Measurements from ENCODE around the gene CPTP.
A peak's percentile ranks its signal among the peaks of the same experiment; 100 is the strongest.

CPTP gene

DNA sequence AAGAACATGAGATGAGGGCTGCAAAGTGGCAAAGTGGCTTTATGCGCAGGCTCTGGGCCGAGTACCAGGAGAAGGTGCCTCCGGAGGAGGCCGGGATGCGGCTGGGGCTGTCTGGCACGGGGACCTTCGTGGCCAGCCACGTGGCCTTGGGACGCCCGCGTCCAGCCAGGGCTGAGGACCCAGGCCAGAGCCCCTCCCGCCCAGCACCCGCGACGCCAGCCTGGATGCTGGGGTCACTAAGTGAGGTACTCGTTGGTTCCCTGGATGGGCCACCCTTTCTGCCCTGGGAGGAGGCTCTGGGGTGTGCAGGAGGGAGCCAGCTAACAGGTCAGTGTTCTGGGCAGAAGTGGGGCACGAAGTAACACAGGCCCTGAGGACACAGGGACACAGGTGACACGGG is 31.8 kb upstream of the CPTP start:
- DNase-seq, result no peak

GRCh38 chr1:1293263-1294249 is 31.0 kb upstream of the CPTP start:
- no peak for DNase-seq

DNA sequence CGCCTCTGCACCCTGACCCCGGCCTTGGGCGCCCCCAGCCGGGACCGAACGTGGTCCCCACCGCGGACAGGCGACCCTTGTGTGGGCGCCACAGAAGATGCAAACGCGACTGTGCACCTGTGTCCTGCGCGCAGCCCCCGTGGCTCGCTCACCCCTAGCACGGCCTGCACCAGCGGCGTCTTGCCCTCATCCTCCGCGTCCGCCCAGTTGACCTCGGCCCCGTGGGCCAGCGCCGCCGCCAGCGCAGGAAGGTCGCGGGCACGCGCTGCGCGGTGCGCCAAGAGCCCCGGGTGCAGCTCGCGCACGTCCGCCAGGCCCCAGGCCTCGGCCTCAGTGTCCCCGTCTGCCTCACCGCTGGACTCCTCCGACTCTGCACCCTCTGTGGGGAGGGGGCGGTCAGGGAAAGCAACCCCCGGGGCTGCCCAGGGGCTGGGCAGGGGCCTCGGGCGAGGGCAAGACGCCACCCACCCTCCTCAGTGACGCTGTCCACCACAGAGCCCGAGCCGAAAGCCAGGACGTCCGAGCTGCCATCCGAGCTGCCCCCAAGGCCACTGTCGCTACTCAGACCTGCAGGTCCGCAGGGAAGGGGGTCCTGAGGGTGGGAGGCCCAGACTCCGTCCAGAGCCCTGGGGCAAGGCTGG is 30.2 kb upstream of the CPTP start:
- no peak for DNase-seq

DNA sequence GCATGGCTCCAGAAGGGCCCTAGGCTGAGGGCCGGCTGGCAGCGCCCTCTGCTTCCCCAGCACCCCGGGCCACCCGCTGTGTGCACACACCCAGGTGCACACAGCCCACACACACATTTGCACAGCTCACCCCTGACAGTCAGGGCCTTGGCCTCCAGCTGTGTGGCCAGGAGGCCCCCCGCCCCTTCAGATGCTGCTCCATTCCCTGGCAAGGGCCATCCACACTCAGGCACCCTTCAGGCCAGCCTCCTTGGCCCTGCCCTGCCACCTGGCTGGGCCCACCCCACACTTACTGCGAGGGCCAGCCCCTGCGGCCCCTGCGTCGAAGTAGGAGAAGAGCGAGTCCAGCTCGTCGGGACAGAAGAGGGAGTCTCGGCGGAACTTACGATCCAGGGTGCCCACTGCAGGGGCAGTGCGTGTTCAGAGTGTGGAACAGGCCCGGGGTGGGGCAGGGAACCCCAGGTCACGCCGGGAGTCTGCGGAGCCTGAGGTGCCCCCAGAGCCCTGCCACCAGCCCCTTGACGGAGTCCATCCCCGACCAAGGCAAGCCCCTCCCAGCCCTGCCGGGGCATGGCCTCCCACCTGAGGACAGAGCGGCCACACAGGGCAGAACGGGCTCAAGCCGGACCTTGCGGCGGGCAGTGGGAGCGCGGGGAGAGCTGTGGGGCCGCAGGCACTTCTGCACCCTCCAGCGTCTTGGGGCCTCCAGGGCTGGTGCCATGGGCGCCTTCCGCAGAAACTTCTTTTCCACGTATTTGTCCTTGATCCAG is 29.3 kb upstream of the CPTP start:
- DNase-seq, result no peak

DNA sequence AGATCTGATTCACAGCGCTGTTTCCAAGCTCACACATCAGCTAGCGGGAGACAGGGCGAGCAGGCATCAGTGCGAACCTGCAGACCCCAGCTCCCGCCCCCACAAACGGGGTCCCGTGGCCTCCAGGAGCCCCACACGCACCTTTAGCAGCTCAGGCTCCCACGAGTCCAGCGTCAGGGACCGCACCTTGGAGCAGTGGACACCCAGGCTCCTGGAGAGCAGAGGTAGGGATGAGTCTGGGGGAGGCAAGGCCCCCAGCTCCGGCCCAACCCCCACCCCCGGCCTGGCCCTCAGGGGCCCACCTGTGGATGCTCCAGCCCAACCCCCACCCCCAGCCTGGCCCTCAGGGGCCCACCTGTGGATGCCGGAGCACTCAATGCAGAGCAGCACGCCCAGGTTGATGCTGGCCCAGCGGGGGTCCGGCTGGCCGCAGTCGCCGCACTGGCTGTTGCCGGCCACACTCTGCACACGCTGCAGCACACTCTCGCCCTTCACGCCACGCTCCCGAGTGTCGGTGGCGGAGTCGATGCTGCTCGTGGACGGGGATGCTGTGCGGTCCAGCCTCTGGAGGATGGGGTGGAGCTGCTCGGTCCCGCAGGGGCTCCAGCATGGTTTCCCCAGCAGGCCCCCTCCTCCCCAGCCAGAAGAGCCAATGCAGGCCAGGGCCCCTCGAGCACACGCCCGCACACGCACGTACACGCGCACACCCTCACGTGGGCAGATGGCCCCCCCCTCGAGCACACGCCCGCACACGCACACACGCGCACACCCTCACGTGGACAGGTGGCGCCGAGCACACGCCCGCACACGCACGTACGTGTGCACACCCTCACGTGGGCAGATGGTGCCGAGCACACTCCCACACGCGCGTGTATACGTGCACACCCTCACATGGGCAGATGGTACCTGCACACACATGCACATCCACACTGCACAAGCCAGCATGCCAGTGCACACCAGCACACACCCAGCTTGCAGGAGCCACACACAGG is 28.2 kb upstream of the CPTP start:
- no peak for DNase-seq

- DNase-seq, result no peak
Measured at GRCh38 chr1:1297802-1298424, 26.7 kb upstream of the CPTP start.

GRCh38 chr1:1298861-1299685 is 25.5 kb upstream of the CPTP start:
- DNase-seq, result no peak

DNA sequence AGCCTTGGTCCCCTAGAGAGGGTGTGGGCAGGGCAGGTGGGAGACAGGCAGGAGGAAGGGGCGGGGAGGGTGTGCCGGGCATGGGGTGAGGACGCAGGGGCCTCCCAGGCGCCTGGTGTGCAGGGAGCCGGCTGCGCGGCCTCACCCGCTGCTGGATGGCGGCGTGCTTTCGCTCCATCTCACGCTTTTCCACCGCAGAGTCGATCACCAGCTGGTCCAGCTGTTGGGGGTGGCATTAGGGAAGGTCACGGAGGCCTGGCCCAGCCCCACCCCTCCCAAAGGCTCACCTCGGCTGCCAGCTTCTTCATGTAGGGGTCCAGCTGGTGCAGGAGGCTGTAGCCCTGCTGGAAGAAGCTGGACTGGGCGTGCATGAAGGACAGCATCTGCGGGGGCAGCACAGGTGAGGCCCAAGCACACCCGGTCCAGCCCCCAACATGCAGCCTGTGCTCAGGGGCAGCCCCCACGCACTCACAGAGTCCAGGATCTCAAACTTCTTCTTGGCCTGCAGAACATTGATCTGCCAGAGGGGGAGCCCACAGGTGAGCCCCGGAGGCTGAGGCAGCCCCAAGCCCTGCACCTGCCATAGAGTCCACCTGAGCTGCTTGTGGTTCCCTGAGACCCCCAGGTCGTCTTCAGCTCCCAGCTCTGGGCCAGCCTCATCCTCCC is 24.8 kb upstream of the CPTP start:
- DNase-seq, result no peak

DNA sequence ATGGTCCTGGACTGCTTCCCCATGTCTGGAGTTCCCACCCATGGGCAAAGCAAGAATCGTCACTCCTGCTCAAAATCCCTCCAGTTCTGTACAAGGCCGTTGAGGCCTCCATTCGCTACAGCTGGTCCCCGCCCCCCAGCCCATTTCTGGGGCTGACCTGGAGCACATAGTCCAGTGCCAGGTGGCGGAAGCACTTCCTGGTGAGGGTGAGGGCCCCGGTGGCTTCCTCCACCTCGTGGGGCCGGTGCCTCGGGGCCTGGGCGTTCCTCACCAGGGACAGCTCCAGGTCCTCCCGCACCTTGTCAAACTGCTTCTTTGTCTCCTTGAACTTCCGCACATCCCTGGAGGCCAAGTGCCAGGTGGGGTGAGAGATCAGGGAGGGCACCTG is 24.3 kb upstream of the CPTP start:
- no peak for DNase-seq

DNA sequence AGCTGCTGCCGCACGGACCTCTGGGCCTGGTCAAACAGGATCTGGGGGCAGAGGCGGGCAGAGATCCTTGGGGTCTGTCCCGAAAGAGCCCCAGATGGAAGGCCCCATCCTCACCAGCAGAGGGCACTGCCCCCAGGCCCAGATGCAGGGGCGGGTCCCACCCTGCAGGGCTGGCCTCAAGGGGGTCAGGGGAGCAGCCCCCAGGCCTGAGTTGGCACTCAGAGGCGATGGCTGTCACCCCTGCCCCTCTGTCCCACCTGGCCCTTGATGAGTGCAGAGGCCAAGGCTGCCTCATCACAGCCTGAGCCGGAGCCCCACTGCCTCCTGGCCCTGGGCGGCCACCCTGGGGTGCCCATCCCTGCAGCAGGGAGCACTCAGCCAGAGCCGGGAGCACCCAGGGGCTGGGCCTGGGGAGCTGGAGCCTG is 22.6 kb upstream of the CPTP start:
- DNase-seq, result no peak

- DNase-seq, result no peak
Measured at GRCh38 chr1:1302951-1303509, 21.6 kb upstream of the CPTP start.

DNA sequence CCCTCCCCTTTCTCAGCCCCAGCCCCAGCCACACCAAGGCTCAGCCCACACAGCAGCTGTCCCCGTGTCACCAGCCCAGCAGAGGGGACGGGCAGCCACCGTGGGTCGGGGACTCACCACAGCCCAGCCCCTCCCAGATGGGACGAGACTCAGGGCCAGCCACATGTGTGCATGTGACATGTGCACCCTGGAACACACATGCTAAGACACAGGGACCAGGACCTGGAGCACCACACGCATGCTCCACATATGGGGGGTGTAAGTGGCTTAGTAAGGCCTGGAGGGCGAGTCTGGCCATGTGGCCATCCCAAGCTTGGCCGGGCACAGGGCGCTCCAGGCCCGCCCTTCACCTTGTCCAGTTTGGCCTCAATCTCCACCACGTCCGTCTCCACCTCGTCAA is 20.9 kb upstream of the CPTP start:
- no peak for DNase-seq

- DNase-seq, result no peak
Measured at GRCh38 chr1:1304331-1305299, 20.0 kb upstream of the CPTP start.

DNA sequence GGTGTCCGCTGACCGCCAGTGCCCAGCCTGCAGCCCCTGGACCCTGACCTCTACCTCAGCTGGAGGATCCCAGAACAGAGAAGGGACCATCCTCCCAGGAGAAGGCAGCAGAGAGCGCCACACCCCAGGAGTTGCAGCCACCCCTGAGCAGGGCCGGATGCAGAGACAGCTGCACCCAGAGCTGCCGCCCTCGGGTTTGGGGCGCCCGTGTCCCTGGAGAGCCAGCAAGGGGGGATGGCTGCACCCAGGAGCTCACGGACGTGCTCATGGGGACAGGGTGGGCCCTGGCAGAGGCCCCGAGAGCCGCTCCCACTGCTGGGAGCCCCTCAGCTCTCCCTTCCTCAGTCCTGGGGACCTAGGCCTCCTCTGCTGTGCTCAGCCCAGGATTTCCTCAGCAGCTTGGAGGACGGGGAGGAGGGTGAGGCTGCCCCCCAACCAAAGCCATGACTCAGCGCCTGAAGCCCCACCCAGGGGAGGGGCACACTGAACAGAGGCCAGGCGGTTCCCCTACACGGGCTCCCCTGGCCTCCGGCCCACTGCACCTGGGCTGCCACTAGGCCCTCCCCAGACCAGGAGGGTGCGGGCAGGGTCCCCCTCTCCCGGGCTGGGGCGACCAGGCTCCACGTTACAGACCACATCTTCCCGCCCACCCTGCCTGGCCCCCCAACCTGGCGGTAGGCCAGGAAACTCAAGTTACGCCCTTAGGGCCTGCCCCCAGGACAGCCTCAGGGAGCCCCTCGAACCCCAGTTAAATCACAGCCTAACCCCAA is 19.1 kb upstream of the CPTP start:
- peak; percentile 66 for DNase-seq

GRCh38 chr1:1306070-1306660 is 18.4 kb upstream of the CPTP start:
- DNase-seq, result no peak

DNA sequence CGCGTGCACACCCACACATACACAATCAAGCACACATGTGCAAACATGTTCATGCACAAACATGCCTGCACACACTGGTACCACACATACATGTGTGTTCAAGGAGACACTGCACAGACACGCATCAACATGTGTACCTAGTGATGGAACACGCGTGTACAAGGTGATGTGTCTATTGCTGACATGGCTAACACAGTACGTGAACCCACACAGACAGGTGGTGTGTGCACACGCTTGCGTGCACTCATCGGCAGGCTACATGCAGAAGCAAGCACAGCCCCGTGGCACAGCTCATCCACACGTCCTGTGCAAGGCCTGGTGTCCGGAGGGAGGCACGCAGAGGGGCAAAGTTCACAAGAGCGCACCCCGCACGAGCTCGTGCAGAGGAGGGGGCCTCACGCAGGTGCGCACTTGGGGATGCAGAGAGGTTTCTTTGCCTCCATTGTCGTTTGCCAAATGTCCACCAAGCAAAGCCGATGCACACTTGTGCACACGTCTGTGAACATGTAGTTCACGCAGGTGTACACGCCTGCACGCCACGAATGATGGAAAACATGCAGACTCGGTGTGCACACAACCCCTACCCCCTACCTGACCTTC is 17.8 kb upstream of the CPTP start:
- no peak for DNase-seq
